ENCODE results near the gene MYO7A.

MYO7A gene

GRCh38 chr11:77201991-77202841 lies 74.2 kb downstream of the MYO7A start:
- no peak for DNase-seq (ENCODE audit: low read depth)

- DNase-seq (ENCODE audit: low read depth) = no peak
Observed at GRCh38 chr11:77202941-77203900, 75.2 kb downstream of the MYO7A start.

GRCh38 chr11:77203901-77204753 lies 76.1 kb downstream of the MYO7A start:
- DNase-seq (ENCODE audit: low read depth) = no peak

GRCh38 chr11:77204754-77205466 lies 76.9 kb downstream of the MYO7A start:
- DNase-seq (ENCODE audit: low read depth) = no peak

- no peak for DNase-seq (ENCODE audit: low read depth)
Observed at GRCh38 chr11:77205467-77206263, 77.6 kb downstream of the MYO7A start.

- no peak for DNase-seq (ENCODE audit: low read depth)
Observed at GRCh38 chr11:77206264-77207018, 78.4 kb downstream of the MYO7A start.

- no peak for DNase-seq (ENCODE audit: low read depth)
Observed at GRCh38 chr11:77207019-77207485, 79.0 kb downstream of the MYO7A start.

GRCh38 chr11:77207618-77208313 lies 79.7 kb downstream of the MYO7A start:
- DNase-seq (ENCODE audit: low read depth) = no peak

GRCh38 chr11:77208535-77208934 lies 80.5 kb downstream of the MYO7A start:
- no peak for DNase-seq (ENCODE audit: low read depth)

GRCh38 chr11:77209663-77210062 lies 81.6 kb downstream of the MYO7A start:
- DNase-seq (ENCODE audit: low read depth) = no peak

- DNase-seq (ENCODE audit: low read depth) = no peak
Observed at GRCh38 chr11:77211040-77211451, 83.0 kb downstream of the MYO7A start.

GRCh38 chr11:77211594-77212251 lies 83.7 kb downstream of the MYO7A start:
- no peak for DNase-seq (ENCODE audit: low read depth)

GRCh38 chr11:77212314-77213007 lies 84.4 kb downstream of the MYO7A start:
- DNase-seq (ENCODE audit: low read depth) = no peak

- no peak for DNase-seq (ENCODE audit: low read depth)
Observed at GRCh38 chr11:77213029-77213579, 85.1 kb downstream of the MYO7A start.

GRCh38 chr11:77213589-77214428 lies 85.8 kb downstream of the MYO7A start:
- DNase-seq (ENCODE audit: low read depth) = no peak

- no peak for DNase-seq (ENCODE audit: low read depth)
Observed at GRCh38 chr11:77214557-77214956, 86.5 kb downstream of the MYO7A start.

All from T-helper 22 cell (primary cell).